HG03342 (cell line): ENCODE results near the gene UMAD1.

Source experiments
- ATAC-seq: cut with Tn5 transposase; IDR thresholded peaks from one replicate; pipeline ENCODE4 v1.9.1; 2021; ENCODE audit warnings: mild to moderate bottlenecking, moderate library complexity; ENCODE audit not compliant: unreplicated experiment

The UMAD1 gene

DNA sequence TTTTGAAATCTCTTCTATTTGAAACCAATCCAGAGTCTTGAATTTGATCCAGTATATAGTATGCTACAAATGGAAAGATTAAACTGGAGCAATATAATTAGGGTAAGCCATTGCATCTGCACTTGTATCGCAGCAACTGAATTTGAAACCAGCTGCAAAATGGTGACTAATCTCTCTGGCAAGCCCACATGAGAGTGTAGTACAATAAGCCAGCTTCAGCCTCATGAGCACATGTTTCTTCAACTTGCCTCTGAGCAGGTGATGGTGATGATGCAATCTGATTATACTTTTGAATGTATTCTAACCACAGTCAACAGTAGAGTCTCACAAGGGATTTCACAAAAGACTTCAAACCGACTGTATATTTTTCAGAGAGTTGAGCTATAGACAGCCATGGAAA is 78.7 kb downstream of the UMAD1 start:
- ATAC-seq = peak; percentile 96

DNA sequence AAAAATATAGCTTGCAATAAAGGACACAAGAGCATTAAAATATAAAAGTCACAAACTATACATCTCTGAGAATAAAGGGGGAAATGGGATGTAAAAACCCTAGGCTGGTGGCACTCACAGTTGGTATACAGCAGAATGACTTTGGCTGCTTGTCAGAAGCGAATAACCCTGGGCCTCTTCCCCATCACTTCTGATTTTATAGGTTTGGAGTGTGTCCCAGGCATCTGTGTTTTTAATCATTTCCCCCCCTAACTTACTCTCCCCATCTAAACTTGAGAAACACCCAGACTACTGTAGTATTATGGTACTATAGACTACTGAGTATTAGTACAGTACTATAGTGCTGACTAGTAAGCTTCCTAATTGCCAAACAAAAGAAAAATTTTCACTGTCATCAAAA is 79.6 kb downstream of the UMAD1 start:
- no peak for ATAC-seq

DNA sequence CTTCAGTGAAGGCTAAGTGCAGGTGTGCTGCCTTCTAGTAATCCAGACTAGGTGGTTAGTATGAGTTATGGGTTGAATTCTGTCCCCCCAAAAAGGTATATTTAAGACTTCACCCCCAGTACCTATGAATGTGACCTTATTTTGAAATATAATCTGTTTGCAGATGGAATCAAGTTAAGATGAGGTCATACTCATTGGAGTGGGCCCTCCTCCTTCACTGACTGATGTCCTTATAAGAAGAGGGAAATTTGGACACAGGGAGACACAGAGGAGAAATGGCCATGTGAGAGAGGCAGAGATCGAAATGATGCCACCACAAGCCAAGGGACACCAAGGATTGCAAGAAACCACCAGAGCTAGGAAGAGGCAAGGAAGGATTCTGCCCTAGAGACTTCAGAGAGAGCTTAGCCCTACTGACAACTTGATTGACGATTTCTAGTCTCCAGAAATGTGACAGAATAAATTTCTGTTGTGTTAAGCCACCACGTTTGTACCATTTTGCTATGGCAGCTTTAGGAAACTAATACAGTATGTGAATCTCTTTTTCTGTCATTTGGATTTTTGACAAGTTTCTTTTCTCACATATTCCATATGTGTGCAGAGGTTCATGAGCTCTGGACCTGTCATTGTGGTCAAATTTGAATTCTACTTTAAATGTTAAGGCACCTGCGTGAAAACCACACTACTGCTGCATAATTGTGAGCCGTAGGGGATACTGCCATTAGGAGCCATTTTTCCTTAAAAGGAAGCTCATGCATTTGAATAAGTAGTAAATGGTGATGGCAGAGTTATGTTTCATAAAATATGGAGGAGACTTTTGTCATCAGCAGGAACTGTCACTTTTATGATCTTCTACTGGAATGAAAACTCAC is 80.4 kb downstream of the UMAD1 start:
- ATAC-seq = no peak

DNA sequence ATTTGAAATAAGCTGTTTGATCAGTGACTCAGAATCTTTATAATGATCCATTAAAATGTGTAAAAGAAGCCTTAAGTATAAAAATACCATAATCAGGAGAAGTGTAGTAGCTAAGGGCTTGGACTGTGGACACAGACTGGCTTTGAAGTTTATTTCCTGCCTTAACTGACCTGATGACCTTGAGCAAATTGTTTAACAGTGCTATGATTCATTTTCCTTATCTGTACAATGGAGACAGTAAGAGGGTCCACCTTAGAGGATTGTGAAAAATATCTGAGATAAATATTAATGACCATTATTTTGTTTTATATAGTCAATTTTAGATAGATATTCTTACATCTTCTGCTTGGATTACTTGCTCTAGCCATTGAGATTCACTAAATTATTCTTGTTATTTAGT is 91.2 kb downstream of the UMAD1 start:
- ATAC-seq = no peak

DNA sequence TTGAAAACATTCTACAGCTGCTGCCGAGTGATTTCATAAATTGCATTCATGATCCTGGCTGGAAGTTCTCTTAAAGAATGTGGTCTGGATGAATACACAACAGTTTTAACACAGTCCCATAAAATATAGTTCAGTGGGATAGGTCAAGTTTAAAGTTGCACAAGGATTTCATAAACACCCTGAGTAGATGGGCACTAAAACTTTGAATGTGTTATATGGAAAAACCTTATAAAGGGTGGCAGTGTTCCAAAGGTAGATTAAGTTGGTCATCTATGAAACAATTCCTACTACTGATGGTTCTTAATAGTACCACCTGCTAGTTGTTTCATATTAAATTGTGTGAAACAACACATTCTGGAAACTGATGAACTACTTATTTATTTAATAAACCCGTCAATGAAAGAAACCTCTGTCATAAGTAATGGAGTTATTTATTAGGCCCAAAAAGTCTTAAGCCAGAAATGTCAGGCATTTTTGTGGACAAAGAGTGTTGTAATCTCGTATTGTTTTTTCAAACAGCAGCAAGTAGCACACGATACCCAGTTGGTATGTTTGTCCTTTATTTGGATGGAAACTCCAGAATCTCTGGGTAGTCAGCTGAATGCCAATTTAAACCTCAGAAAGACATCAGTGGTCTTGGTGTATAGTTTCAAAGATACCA is 92.2 kb downstream of the UMAD1 start:
- no peak for ATAC-seq

DNA sequence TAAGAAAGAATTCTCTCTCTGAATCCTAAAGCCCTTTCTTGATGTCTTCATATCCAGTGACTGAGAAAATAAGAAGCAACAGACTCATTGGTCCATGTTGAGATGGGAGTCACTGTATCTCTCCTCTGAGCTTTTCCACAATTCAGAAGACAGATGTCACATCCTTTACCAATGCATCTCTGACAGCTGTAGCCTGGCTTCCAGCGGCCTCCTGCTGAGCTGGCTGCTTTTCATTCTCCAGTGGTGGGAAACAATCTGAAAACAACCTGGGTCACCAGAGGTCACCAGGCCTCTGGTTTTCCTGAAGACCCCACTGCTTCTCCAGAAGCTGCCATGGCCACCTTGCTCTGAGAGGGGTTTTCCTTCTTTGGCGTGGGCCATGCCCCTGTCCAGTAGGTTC is 96.1 kb downstream of the UMAD1 start:
- no peak for ATAC-seq

DNA sequence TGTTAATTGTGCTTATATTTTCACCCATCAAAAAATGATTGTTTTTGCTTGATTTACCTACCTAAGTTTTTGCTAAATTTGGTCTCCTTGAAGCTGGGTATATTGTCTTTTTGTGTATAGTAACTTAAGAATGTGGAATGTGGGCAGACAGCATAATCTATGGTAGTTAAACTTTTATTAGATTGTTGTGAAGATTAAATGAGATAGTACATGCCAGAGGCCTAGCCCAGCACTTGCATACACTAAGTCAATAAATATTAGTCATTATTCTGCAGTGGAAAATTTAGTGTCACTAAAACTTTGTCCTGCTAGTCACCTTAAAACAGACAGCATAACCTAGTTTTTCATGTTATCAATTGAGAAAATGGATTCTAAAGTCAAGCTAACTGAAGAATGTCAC is 97.1 kb downstream of the UMAD1 start:
- no peak for ATAC-seq

DNA sequence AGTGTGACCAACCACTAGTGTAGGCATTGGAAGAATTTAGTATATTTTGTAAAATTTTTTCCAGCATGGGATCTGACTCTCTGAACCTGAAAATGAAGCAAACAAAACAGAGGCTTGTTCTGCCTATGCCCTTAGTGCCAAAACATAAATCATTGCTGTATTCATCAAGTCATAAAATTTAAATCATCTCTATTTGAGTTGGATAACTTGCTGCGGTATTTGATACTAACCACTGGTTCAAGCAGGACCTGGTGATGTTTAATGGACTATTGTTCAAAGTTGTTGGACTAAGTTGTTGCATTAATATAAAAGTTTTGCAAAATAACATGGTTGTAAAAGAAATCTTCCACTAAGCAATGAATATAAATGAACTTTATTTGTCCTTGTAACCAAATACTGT is 97.6 kb downstream of the UMAD1 start:
- no peak for ATAC-seq

DNA sequence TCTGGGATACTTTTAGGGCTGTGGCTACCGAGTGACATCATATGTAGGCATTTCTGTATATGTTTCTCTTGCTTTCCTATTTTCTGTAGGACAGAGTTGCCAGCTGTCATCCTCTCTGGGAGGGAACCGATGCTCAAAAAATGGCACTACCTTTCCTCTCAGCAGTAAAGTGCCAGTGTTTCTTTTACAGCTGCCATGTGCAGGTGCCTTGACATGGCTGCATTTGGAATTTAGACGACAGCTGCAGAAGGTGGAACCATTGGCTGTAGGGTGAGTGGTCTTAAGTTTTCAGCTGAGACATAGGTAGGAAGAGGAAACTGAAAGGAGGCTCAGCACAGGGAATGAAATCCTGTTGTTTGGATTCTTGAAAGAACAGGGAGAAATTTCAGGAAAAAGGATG is 98.1 kb downstream of the UMAD1 start:
- no peak for ATAC-seq

DNA sequence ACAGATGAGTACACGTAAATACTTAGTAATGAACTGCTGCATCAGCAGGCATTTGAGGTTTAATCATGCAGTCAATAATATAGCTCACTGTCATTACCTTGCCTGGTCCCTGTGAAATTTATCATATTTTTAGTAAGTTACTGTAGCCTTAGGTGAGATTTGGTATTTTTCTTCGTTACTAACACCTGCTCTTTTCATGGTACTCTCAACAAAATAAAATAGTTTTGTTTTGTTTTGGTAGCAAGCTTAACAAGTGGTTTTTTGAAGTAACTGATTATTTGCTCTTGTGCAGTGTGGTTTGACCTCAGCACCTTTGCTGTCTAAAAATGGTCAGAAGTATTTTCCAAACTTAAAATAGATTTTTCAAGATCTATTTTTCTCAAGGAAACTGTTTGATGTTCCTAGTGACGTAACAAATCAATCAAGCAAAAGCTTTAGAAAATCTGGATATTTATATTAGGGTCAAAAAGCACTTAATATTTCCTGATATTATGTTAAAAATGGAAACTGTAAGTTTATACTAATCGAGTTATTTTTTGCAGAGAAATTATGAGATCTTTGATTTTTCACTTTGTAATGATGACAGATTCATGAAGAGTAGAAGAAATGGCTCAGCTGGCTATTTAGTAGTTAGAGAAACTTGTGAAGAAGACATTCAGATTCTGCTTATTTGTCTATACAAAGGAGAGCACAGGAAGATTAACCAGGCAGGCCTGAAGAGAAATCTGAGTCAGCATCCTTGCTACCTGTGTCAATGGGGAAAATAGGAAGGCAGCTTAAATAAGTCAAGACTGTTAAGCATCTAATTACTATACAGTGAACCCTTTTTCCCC is 98.9 kb downstream of the UMAD1 start:
- no peak for ATAC-seq

DNA sequence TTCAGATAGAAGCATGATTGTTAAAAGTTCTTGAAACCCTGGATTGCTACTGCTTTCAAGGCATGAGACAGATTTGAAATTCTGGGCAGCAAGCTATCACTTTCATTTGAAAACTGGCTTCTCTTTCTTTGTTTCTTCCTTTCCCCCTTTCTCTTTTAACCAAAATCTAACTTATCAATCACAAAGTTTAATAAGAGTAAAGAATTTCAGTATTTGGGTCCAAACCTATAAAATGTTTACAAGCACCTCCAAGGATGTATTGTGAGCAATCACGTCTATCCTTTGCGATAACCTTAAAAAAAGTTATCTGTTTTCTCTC is 99.4 kb downstream of the UMAD1 start:
- no peak for ATAC-seq

DNA sequence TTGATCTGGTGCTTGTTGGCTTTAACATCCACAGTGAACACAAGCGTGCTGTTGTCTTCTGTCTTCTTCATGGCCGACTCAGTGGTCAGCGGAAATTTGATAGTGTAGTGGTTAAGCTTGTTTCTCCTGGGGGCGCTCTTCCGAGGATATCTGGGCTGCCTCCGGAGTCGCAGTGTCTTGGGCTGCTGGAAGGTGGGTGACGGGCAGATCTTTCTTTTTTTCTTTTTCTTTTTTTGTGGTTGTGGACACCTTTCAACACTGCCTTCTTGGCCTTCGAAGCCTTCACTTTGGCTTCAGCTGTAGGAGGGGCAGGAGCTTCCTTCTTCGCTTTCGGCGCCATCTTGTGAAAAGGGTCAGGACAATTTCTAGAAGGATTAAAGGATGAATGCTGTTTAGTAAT is 101.7 kb downstream of the UMAD1 start:
- ATAC-seq = no peak

DNA sequence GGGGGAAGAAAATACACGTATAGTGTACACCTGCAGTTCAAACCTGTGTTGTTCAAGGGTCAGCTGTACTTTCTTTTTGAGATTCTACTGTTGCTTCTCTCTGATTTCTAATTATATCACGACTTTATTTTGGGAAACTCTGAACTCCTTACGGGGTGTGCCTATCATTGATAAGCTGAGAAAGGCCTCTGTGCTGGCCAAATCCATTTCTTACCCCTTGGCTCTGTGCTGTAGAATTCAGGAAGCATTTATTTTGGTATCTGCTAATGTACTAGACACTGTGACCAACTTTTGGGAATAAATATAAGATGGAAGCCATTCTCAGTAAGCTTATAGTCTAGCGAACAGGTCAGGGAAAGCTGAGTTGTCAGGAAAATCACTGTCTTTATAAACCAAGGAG is 104.7 kb downstream of the UMAD1 start:
- no peak for ATAC-seq

DNA sequence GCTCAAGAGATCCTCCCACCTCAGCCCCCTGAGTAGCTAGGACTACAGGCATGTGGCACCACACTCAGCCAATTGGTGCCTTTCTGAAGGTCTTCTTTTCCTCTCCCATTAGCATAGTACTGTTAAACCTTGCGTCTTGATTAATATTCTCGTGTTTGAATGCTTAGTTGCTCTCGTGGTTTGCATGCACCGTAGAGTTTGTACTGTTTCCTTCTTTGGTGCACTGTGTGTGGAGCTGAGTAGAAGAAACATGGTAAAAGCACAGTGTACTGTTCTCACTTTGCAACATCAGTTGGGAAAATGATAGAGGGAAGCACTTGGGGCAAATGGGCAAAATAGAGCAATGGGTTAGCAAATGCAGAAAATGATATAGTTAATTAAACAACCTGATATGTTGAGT is 105.4 kb downstream of the UMAD1 start:
- ATAC-seq = no peak

DNA sequence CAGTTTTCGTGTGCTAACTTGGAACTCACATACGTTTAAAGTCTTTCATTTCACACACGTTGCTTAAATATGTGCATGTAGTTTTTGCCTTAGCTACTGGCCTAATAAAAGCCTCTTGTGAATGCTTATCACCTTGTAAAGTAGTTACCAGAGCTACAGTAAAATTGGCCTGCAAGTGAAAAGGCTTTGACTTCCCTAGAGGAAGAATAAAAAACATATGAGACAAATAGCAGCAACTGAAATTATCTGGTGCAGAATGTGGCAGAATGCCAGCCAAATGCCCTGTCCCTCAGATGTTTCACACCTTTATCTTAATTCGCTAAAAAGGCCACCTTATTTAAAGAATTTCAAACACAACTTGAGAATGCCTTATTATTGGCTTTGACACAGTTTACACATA is 105.9 kb downstream of the UMAD1 start:
- no peak for ATAC-seq

DNA sequence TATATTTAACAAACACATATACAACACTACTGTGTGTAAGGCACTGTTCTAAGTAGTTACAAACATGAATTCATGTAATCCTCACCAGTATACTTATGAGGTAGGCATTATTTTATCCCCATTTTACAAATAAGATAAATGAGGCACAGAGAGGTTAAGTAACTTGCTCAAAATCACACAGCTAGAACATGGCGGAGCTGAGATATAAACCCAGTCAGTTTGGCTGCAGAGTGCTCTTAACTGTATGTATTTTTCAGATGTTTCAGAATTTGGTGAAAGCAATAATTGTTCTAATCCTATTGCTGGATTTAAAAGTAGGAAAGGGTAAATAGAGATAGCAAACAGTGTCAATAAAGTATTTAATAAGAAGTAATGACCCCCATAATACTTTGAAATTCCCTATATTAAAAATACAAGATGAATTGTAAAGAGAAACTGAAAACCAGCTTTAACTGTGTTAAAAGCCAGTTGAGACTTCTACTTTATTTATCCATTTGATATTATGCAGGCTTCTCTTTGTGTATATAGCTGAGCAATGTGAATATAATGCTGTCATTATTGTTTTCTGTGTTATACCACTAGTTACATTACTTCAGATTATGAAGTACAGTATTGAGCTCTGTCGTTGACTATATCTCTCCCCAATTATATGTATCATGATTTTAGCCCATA is 110.2 kb downstream of the UMAD1 start:
- no peak for ATAC-seq

DNA sequence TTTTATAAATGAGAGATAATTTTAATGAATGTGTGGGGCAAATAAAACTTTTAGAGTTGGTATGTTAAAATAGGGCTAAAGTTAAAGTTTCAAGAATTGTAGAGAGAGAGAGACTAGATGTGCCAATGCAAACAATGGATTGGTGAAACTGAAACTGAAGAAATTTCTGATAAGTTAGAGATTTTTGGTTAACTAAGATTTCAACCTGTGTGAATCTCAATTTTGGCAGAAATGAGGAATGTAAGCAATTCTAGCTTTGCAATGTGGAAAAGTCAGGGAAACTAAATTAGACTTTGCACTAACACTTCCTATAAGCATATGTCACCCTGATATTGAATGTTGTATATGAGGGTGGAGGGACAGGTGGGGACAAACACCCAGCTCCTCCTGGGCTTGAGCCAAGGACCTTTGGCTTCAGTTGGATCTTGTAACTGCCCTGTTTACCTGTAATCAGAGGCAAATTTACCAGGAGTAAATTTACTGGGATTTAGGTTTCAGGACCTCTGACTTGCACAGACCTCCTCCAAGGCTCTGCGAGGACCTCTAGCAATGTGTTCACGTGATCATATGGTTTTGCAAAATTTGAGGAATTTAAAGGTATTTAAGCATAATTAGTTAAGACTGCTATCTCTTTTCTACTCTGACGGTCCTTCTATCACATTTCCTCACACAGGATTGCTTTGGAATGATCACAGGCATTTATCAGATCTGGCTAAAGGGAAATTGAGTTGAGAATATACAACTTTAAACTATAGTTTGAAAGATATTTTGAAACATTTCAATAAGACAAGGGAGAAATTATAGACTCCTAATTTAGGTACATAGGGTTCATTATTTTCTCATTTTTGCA is 110.9 kb downstream of the UMAD1 start:
- no peak for ATAC-seq

DNA sequence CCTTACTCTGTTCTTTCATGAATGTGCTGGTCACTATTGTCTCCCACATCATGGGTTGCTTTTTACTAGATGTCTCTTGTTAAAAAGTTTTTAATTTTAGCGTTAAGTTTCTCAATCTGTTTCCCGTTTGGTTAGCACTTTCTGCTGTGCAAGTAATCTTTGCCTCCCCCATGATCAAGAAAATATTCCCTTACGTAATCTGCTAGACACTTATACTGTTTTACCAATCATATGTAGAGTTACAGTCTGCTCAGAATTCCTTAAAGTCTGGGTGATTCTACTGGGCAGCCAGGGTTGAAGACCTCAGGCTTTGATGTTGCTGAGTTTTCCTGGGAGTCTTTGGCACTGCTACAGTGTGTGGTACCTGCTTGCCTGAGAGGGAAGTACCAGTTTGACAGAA is 116.0 kb downstream of the UMAD1 start:
- no peak for ATAC-seq

DNA sequence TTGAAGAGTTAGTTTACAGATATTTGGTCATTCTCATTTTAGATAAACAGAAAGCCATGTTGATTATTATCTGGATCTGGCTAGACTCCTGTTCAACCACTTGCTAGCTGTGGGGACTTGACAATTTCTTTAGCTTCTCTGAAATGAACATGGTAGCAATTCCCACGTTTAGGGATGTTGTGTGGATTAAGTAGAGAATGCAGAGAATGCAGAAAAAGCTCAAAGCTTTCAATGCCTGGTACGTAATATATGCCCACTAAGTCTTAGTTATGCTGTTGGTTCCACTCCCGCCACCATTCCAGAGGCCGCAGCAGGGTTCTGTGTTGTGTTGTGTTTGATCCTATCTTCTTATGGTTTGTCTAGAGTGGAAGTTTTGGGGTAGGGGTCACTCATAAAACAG is 117.0 kb downstream of the UMAD1 start:
- no peak for ATAC-seq

DNA sequence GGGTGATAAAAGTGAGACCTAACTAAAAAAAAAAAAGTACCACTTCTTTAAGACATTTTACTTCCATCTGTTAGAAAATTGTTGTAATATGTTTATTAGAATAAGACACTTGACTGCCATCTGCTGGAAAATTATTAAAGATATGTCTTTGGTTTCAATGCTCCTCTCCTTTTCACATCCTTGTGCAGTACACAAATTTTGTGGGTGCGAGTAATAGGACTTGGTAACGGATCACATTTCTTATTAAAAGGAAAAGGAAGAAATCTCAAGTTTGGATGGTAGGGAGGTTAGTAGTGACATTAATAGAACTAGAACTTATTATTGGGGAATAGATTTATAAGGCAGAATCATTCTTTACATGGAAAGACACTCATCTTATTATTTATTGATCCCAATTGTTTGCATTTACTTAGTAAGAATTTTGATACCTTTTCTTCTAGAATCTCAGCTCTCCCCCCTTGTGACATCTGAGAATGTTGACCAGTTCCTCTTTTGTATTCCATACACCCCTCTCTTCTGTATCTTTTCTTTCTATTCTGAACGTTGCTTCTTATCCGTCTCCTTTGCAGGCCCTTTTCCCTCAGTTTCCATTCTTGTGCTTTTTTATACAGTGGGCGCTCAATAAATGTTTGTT is 120.9 kb downstream of the UMAD1 start:
- no peak for ATAC-seq
